GM21367 (cell line): Measurements from ENCODE around the gene DDA1.
"Not testable (repeated sequence)": the region's sequence is repeated elsewhere in the genome, so short reads cannot be mapped to it uniquely, and the experiment has no call there.

Experiments
- ATAC-seq: cut with Tn5 transposase; IDR thresholded peaks from one replicate; pipeline ENCODE4 v1.9.1; 2021; ENCODE audit not compliant: unreplicated experiment

DDA1 gene

GRCh38 chr19:17286752-17287151, 22.6 kb upstream of the DDA1 start:
- no peak for ATAC-seq

GRCh38 chr19:17289489-17289888, 19.9 kb upstream of the DDA1 start:
- ATAC-seq: no peak

- peak; percentile 60 for ATAC-seq
Observed at GRCh38 chr19:17292301-17293074, 16.9 kb upstream of the DDA1 start.

DNA sequence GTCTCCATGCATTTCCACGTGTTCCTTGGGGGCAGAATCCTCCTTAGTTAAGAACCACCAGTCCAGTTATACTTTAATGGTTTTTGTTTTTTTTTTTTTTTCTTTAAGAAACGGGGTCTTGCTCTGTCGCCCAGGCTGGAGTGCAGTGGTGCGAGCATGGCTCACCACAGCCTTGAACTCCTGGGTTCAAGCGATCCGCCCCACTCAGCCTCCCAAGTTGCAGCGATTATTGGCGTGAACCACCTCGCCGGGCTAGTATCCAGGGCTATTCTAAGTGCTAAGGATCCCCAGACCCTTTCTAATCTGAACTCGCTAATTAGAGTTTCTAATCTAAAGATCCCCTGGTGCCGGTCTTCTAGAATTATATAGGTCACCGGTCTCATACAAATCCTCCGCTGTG, 15.8 kb upstream of the DDA1 start:
- no peak for ATAC-seq

DNA sequence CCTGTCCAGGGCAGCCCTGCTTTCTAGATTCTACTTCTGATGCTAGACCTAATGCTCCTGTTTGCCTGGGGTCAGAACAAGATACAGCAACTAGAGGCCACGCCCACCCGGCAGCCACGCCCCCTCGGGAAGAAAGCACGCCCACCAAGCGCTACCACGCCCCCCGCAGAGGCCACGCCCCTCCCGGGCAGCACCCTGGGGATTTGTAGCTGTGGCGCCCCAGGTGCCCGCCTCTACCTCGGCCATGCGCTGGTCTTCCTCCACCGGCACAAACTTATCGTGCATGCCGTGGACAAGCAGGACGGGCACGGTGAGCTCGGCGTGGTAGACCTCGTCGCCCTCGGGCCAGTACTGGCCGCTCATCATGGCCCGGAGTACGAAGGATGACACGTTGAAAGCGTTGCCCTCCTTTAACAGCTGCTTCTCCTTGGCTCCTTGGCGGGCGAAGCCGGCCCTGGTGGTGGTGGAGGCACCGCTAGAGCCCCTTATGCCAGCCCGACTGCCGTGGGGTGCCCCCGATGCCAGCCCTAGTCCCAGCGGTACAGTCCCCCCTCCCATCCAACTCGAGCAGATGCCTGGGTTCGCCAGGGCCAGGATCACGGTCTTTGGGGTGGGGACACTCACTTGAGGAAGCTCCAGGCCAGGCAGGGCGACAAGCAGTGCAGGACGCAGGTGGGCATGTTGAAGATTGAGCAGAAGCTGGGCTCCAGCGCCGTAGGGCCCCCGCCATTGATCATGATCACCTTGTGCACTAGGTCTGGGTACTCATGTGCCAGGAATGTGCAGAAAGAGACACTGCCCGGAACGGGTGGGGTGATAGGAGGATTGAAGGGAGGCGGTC, 15.1 kb upstream of the DDA1 start:
- ATAC-seq: no peak

DNA sequence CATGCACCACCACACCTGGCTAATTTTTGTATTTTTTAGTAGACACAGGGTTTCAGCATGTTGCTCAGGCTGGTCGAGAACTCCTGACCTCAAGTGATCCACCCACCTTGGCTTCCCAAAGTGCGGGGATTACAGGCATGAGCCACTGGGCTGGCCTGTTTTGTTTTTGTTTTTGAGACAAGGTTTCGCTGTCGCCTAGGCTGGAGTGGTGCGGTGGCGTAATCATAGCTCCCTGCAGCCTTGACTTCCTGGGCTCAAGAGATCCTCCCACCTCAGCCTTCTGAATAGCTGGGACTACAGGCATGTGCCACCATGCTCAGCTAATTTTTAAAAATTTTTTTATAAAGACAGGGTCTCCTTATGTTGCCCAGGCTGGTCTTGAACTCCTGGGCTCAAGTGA, 13.8 kb upstream of the DDA1 start:
- not testable (repeated sequence) for ATAC-seq

- no peak for ATAC-seq
Observed at GRCh38 chr19:17296273-17296672, 13.1 kb upstream of the DDA1 start.

DNA sequence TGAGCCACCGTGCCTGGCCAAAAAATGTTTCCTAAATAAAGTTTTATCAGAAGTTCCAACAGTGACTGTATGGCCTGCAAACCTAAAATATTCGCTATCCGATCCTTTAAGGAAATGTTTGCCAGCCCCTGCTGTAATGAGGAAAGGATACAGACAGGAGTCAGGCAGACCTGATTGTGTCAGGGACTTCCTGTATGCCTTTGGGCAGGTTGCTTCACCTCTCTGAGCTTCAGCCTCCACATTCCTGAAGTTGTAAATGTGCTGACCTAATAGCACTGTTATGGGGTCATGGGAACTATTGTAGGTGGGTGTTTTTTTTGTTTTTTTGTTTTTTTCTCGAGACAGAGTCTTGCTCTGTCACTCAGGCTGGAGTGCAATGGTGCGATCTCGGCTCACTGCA, 12.4 kb upstream of the DDA1 start:
- no peak for ATAC-seq

- no peak for ATAC-seq
Observed at GRCh38 chr19:17300992-17301619, 8.3 kb upstream of the DDA1 start.

- no peak for ATAC-seq
Observed at GRCh38 chr19:17302391-17303166, 6.8 kb upstream of the DDA1 start.

DNA sequence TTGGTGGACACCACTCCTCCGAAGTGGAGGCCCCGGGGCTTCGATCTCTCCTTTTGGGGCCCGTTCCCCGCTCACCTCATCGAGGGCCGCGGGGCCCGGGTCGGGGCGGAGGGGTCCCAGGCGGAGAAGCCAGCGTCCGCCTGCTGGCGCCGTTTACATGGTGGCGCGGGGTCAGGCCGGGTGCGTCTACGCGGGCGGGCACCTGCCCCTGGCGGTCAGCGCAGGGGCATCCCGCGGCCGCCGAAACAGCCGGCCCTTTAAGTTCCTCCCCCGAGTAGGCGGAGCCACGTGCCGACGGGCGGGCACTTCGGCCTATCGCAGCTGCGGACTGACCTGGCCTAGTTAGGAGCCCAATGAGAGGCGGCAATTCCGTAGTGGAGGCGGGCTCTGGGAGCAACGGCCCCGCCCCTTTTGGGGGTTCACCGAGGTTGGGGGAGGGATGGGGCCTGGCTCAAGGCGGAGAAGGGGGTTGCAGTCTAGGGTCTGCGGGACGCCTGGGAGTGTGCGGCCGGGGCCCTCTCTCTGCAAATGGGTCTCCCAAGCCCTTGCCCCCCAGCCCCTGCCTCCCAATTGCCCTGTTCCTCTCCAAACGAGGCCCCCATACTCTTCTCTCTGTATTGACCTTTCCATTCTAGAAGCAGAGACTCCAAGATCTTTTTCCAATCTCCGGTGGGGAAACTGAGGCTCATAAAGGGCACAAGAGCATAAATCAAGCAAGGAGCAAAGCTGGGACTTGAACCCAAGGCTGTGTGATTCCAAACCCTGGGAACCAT, 6.0 kb upstream of the DDA1 start, which contains the start of gene ABHD8:
TSS of gene ABHD8 (minus strand) at position 259 of the 773 bp plus-strand sequence. CDS start 1,809 bp downstream, outside the sequence.
- peak; percentile 46 for ATAC-seq

DNA sequence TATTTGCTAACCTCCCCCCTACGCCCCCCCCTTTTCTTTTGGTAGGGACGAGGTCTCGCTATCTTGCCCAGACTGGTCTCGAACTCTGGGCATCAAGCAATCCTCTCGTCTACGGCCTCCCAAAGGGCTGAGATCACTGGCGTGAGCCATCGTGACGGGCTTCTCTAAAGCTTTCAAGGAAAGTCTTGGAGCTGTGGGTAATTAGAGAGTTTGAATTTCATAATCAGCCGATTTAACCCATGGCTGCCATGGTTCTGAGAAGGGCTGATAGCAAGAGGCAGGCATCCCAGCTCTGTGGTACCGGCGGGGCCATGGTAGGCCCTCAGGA, 5.5 kb upstream of the DDA1 start:
- no peak for ATAC-seq

GRCh38 chr19:17304386-17305215, 4.8 kb upstream of the DDA1 start:
- no peak for ATAC-seq

- no peak for ATAC-seq
Observed at GRCh38 chr19:17305216-17305516, 4.2 kb upstream of the DDA1 start.

DNA sequence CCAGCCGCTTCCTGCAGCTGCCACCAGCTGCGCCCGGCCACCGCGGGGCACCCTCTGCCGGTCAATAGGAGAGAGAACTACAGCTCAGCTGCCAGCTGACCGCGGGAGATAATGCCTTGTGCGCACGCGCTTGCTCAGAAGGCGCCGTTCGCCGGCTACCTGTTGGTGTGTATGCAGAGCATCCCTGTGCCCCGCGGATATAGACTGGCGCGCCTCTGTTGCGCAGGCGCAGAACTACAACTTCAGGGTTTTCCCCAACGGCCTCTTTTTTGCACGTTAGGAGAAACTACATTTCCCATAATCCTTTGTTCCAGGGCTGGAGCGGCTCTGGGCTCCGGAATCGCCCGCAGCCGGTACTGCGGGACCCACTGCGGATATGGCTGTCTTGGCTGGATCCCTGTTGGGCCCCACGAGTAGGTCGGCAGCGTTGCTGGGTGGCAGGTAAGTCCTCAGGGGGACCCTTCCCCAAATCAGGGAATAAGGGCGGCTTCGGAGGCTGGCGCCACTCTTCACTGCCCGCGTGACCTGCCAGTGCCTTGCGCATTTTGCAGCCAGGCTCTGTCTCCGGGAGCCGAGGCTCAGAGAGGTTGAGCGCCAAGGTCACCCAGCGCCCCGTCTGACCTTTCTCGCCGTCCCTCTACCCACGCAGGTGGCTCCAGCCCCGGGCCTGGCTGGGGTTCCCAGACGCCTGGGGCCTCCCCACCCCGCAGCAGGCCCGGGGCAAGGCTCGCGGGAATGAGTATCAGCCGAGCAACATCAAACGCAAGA, 3.7 kb upstream of the DDA1 start, which contains the start of gene MRPL34:
TSS of gene MRPL34 (plus strand) at position 356 of the 768 bp plus-strand sequence. CDS start at position 377, 21 bp downstream.
- ATAC-seq: peak; percentile 51

DNA sequence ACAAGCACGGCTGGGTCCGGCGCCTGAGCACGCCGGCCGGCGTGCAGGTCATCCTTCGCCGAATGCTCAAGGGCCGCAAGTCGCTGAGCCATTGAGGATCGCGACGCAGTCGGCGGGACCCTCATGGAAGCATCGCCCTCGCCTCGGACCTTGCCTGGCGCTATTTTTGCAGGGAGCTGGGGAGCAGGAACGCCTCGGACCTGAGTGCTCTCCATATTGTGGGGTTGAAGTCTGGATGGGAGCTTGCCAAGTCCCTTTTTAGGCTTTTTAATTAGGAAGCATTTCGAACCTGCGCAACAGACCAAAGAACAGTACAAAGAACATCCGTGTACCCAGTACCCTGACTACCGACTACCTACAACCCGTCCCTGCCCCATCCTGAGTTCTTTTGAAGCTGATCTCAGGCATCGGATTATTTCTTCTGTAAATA, 3.1 kb upstream of the DDA1 start:
- no peak for ATAC-seq

- ATAC-seq: no peak
Observed at GRCh38 chr19:17307876-17308377, 1.4 kb upstream of the DDA1 start.

- ATAC-seq: no peak
Observed at GRCh38 chr19:17309965-17310461, 650 bp downstream of the DDA1 start.
